DND-41 (cell line): ENCODE data around the gene SMOC2.

Experiments used
- EZH2 ChIP-seq: IDR thresholded peaks from 3 replicates; pipeline ENCODE4 v1.6.1; 2012; ENCODE audit warnings: borderline replicate concordance, low read depth, mild to moderate bottlenecking, moderate library complexity, low read length, inconsistent platforms; ENCODE audit not compliant: severe bottlenecking
- TF ChIP-seq, protein P1 (sequence below): IDR thresholded peaks from 2 replicates; pipeline ENCODE4 v1.5.1; 2012; ENCODE audit warnings: borderline replicate concordance, low read length, moderate library complexity, mild to moderate bottlenecking; ENCODE audit not compliant: poor library complexity, severe bottlenecking; ENCODE audit errors: extremely low read depth

DNA sequence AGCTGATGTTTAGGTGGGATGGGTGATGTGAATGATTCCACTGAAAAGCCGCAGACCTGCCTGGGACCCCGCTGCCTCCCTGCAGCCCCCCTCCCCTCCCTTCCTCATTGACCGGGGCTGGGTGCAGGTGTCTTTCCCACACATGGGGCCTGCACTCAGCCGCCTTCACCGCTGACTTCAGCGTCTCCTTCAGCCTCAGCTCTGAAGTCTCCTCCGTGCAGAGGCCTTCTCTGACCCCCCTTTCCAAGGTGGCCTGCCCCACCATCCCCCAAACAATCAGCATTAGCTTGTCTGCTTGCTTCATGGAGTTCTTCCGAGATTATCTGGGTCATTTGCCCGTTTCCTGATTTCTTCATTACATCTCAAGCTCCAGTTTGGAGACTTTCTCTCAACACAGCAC is 140.7 kb downstream of the SMOC2 start:
- TF ChIP-seq, protein P1, sequence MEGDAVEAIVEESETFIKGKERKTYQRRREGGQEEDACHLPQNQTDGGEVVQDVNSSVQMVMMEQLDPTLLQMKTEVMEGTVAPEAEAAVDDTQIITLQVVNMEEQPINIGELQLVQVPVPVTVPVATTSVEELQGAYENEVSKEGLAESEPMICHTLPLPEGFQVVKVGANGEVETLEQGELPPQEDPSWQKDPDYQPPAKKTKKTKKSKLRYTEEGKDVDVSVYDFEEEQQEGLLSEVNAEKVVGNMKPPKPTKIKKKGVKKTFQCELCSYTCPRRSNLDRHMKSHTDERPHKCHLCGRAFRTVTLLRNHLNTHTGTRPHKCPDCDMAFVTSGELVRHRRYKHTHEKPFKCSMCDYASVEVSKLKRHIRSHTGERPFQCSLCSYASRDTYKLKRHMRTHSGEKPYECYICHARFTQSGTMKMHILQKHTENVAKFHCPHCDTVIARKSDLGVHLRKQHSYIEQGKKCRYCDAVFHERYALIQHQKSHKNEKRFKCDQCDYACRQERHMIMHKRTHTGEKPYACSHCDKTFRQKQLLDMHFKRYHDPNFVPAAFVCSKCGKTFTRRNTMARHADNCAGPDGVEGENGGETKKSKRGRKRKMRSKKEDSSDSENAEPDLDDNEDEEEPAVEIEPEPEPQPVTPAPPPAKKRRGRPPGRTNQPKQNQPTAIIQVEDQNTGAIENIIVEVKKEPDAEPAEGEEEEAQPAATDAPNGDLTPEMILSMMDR = no peak
- no peak for TF ChIP-seq EZH2
